Subcutaneous abdominal adipose tissue (tissue), 5 donors: ENCODE measurements around the gene TIGD1.

Experiments used
- H3K27ac ChIP-seq: one replicate; pipeline ENCODE4 v1.7.0; 2013; ENCODE audit warnings: low read depth, mild to moderate bottlenecking, inconsistent platforms, low read length, moderate library complexity
- H3K27me3 ChIP-seq, 5 donors: one replicate each; pipeline ENCODE4 v1.7.0; 2013; ENCODE audit warnings: low read length in 5 of 5, inconsistent platforms in 1 of 5; ENCODE audit not compliant: control insufficient read depth in 5 of 5, insufficient read depth in 4 of 5
- H3K36me3 ChIP-seq, 5 donors: one replicate each; pipeline ENCODE4 v1.7.0; 2013; ENCODE audit warnings: low read length in 5 of 5; ENCODE audit not compliant: control insufficient read depth in 5 of 5, insufficient read depth in 5 of 5
- H3K4me1 ChIP-seq, 5 donors: one replicate each; pipeline ENCODE4 v1.7.0; 2013; ENCODE audit warnings: low read length in 5 of 5, mild to moderate bottlenecking in 3 of 5, moderate library complexity in 1 of 5; ENCODE audit not compliant: control insufficient read depth in 5 of 5, insufficient read depth in 5 of 5
- H3K4me3 ChIP-seq, 5 donors: one replicate each; pipeline ENCODE4 v1.7.0; 2013; ENCODE audit warnings: low read length in 5 of 5, low read depth in 1 of 5
- H3K9ac ChIP-seq, 5 donors: one replicate each; pipeline ENCODE4 v1.7.0; 2013; ENCODE audit warnings: low read length in 5 of 5, mild to moderate bottlenecking in 4 of 5, moderate library complexity in 3 of 5
- H3K9me3 ChIP-seq, 5 donors: one replicate each; pipeline ENCODE4 v1.7.0; 2013; ENCODE audit warnings: low read length in 5 of 5; ENCODE audit not compliant: control insufficient read depth in 5 of 5
- donor health status: healthy.
- donor health status: healthy.
- donor health status: healthy.
- donor health status: healthy.
- donor health status: healthy.

Gene TIGD1

DNA sequence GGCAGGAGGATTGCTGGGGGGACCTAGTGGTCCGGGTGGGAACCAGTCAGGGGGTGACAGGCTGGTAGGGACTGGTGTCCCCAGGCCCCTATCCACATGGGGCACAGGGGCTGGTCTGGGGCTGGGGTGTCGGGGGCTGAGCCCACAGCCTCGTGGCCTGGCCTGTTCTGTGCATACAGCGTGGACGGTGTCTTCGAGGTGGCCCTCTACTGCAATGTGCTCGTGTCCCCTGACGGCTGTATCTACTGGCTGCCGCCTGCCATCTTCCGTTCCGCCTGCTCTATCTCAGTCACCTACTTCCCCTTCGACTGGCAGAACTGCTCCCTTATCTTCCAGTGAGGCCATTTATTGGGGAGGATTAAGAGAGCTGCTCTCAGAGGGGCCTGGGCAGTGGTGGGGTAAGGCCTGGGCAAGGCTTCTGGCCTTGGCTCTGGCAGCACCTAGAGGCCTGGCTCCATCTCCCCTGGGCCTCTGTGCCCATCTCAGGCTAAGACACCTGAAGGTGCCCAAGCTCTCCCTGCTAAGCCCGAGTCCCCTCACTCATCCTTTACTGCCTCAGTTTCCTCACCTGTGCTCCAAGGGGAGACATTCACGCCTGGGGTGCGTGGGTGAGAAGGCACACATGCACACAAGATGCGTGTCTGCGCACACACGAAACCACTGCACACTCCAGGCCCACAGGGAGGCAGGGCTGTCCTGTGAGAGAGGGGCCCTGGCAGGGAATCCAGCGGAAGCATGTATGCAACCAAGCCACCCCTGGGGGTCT is 9.0 kb downstream of the TIGD1 start:
- H3K9me3 ChIP-seq: peaks cover 1 to 4% (median 2%) of the 10 kb centered on the region in 5 donors
- no peaks in the 10 kb centered on the region for H3K4me1 ChIP-seq
- H3K9ac ChIP-seq: no peak overlapping the region
- peaks cover 6 to 38% (median 26%) of the 10 kb centered on the region in 5 donors for H3K27me3 ChIP-seq
- H3K4me3 ChIP-seq: no peak overlapping the region
- no peaks in the 10 kb centered on the region for H3K36me3 ChIP-seq
- H3K27ac ChIP-seq: no peak overlapping the region

DNA sequence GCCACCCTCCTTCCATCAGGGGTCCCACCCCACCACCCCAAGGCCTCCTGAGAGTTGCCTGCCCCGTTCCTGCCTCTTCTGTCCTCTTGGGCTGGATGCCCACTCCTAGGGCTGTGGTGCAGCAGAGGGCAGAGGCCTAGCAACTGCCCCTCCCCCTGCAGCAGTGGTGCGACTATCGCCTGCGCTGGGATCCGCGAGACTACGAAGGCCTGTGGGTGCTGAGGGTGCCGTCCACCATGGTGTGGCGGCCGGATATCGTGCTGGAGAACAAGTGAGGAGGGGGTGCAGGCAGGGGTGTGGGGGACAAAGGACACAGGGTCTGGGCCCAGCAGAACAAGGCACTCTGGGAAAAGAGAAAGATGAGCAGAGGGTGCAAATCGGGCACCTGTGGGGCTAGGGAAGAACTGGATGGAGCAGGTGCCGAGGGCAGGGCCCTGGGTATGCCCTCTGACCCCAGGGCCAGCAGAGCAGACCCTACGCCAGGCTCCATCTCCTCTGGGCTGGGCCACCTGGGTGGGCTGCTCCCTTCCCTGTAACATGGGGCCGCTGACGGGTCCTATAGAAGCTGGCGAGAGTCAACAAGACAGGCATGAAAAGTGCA is 9.8 kb downstream of the TIGD1 start:
- H3K4me3 ChIP-seq: no peak overlapping the region
- H3K27ac ChIP-seq: no peak overlapping the region
- no peaks in the 10 kb centered on the region for H3K4me1 ChIP-seq
- no peaks in the 10 kb centered on the region for H3K36me3 ChIP-seq
- H3K27me3 ChIP-seq: peaks cover 6 to 45% (median 30%) of the 10 kb centered on the region in 5 donors
- H3K9me3 ChIP-seq: peaks cover 4 to 8% (median 7%) of the 10 kb centered on the region in 5 donors
- H3K9ac ChIP-seq: no peak overlapping the region

DNA sequence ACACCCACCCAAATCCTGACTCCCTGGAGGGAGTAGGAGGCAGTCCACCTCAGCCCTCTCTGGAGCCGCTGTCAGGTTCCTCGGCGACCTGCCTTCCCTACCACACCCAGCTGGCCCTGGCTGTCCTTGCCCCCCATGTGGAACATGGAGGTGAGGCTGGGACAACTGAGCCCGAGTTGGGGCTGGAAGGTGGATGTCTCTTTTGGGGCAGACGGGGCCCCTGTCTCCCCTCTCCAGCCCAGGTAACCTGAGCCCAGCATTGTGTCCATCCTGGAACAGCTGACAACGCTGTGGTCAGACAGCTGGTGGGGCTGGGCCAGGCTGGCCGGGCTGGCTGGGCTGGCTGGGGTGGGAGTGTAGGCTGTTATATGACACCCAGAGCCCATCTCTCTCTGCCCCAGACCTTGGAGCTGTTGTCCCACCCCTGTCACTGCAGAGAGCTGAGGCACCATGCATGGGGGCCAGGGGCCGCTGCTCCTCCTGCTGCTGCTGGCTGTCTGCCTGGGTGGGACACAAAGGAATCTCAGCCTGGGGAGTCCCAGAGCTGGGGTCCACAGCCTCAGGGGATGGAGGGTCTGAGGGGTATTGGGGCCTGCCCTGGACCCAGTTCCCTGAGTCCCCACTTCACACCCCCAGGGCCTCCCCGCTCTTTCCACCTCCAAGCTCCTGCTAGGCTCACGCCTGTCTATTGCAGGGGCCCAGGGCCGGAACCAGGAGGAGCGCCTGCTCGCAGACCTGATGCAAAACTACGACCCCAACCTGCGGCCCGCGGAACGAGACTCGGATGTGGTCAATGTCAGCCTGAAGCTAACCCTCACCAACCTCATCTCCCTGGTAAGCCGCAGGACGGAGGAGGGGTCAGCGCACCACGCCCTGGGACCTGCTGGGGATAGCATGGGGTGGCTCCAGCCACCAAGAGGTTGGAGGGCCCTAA is 10.8 kb downstream of the TIGD1 start, which contains the start of gene CHRNG:
CHRNG (plus strand) TSS at position 395 of the 934 bp plus-strand sequence; CDS start at position 451, 56 bp downstream.
- Histone ChIP-seq H3K27ac (no peak within 1 kb of the TSS), H3K27me3 (peaks cover 6 to 48% (median 30%) of the 10 kb centered on the region in 5 donors), H3K36me3 (no peaks in the 10 kb centered on the region), H3K9me3 (peaks cover 4 to 8% (median 7%) of the 10 kb centered on the region in 5 donors), H3K9ac (no peak within 1 kb of the TSS), H3K4me1 (no peaks in the 10 kb centered on the region), H3K4me3 (no peak within 1 kb of the TSS)

DNA sequence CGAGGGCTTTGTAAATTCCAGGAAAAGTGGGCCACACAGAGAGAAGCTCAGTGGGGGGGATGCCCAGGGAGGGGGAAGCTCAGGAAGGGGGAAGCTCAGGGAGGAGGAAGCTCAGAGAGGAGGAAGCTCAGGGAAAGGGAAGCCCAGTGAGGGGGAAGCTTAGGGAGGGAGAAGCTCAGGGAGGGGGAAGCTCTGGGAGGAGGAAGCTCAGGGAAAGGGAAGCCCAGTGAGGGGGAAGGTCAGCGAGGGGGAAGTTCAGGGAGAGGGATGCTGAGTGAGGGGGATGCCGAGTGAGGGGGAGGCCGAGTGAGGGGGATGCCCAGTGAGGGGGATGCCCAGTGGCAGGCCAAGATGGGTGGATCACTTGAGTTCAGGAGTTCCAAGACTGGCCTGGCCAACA is 11.7 kb downstream of the TIGD1 start:
- no peak overlapping the region for H3K27ac ChIP-seq
- H3K36me3 ChIP-seq: no peaks in the 10 kb centered on the region
- H3K27me3 ChIP-seq: peaks cover 6 to 48% (median 32%) of the 10 kb centered on the region in 5 donors
- H3K4me3 ChIP-seq: no peak overlapping the region
- H3K9ac ChIP-seq: no peak overlapping the region
- H3K9me3 ChIP-seq: peaks cover 4 to 8% (median 7%) of the 10 kb centered on the region in 5 donors
- no peaks in the 10 kb centered on the region for H3K4me1 ChIP-seq

DNA sequence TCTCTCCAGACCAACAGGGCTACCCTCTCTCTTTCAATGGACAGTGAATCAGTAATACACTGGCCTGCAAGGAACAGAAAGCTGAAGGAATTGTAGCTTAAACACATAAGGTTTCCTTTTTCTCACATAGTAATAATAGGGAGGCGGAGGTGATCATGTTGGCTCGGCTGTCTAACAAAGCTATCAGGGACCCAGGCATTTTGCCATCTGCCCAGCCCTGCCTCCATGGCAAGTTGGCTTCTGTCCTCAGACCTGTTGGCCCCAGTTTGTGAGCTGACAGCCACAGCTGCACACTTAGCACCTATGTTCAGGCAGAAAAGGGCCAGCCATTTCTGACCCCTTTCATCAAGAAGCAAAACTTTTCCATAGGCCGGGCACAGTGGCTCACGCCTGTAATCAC is 12.9 kb downstream of the TIGD1 start:
- Histone ChIP-seq H3K9ac (no peak overlapping the region), H3K9me3 (peaks cover 4 to 8% (median 7%) of the 10 kb centered on the region in 5 donors), H3K27me3 (peaks cover 6 to 48% (median 32%) of the 10 kb centered on the region in 5 donors), H3K36me3 (no peaks in the 10 kb centered on the region), H3K4me3 (no peak overlapping the region), H3K4me1 (no peaks in the 10 kb centered on the region), H3K27ac (no peak overlapping the region)

DNA sequence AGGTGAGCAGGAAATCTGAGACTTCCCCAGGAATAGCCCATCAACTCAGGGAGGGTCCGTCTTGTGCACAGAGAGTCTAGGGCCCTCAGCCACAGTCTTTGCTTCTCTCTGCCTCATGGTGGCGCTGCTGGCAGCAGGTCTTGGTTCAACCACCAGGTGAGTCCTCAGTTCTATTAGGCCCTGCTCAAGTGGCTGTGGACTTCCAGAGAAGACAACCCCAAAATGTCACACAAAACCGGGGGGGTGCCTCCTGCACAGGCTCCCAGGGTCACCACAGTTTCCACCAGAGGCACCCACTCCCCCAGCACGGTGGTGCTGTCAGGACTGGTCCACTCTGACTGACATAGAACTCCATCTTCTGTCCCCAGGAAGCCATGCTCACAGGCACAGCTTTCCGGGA is 13.3 kb downstream of the TIGD1 start:
- Histone ChIP-seq H3K9ac (no peak overlapping the region), H3K4me1 (no peaks in the 10 kb centered on the region), H3K27me3 (peaks cover 6 to 48% (median 32%) of the 10 kb centered on the region in 5 donors), H3K36me3 (no peaks in the 10 kb centered on the region), H3K9me3 (peaks cover 4 to 8% (median 7%) of the 10 kb centered on the region in 5 donors), H3K4me3 (no peak overlapping the region), H3K27ac (no peak overlapping the region)

DNA sequence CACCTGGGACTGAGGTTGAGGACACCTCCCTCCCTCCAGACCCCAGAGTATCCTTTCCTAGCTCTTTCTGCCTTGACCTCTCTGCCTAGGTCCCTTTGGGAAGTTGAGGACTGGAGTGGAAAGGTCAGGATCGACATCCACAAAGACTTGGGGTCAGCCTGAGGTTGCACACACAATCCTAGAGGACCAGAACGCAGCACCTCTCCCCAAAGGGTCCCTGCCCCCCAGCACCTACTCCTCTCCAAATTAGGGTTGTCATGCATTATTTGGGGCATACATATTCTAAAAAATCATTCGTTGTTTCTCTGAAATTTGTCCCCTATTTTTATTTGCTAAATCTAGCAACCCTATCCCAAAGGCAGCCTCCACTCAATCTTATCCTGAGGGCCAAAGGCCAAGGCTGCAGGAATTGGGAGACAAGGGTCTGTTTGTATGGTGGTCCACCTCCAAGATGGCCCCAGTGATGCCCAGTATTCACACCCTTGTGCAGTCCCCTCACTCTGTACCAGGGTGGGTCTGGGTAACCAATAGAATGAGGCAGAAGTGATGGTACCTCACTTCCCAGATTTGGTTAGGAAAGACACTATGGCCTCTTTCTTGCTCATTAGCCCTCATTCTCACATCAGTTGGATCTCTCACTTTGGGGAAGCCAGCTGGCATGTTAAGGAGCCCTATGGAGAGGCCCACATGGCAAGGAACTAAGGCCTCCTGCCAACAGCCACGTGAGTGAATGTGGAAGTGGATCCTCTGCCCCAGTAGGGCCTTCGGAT is 14.4 kb downstream of the TIGD1 start:
- H3K36me3 ChIP-seq: no peaks in the 10 kb centered on the region
- H3K9ac ChIP-seq: no peak overlapping the region
- no peak overlapping the region for H3K4me3 ChIP-seq
- peaks cover 9 to 49% (median 35%) of the 10 kb centered on the region in 5 donors for H3K27me3 ChIP-seq
- H3K27ac ChIP-seq: no peak overlapping the region
- H3K4me1 ChIP-seq: no peaks in the 10 kb centered on the region
- peaks cover 4 to 8% (median 7%) of the 10 kb centered on the region in 5 donors for H3K9me3 ChIP-seq

DNA sequence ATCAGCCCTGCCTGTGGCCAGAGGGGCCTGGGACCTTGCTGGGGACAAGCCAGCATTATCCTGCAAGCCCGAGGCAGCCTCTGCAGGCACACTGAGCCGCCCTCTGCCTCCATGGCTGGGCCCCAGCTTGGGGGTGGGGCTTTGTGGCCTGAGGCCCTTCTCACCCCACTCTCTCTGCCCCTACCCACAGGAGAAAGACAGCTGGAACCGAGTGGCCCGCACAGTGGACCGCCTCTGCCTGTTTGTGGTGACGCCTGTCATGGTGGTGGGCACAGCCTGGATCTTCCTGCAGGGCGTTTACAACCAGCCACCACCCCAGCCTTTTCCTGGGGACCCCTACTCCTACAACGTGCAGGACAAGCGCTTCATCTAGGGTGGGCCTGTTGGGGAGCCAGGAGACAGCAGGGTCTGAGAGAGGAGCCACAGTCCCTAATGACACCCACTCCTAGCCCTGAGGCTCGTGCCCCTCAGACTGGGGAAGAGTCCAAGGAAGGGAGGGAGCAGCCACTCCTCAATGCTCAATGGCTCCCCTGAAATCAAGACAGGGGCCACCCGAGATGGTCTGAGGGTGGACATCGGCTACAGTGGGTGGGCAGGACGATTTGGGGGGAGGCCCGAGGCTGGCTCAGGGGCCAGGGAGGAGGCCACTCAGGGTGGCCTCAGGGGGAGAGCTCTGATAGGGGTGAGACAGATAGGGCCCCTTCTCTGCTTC is 15.3 kb downstream of the TIGD1 start:
- Histone ChIP-seq H3K9me3 (peaks cover 4 to 8% (median 7%) of the 10 kb centered on the region in 5 donors), H3K9ac (no peak overlapping the region), H3K4me1 (no peaks in the 10 kb centered on the region), H3K27ac (no peak overlapping the region), H3K27me3 (peaks cover 14 to 49% (median 30%) of the 10 kb centered on the region in 5 donors), H3K36me3 (no peaks in the 10 kb centered on the region), H3K4me3 (no peak overlapping the region)
